Activated naive CD8-positive, alpha-beta T cell treated with anti-CD3 and anti-CD28 coated beads for 36 hours (primary cell): Measurements from ENCODE around the gene PIK3C2A. TPM values are rescaled to one million over a fixed set of nuclear protein-coding genes. Genes with fewer than 3 reads are reported as not detected.

Experiments used
- DNase-seq: peaks from one replicate; pipeline ENCODE4 v3.0.0; 2021
- H3K27ac Mint-ChIP-seq: one replicate; pipeline ENCODE4 v1.8.0; 2022; ENCODE audit warnings: mild to moderate bottlenecking, moderate library complexity, mixed read lengths
- H3K27me3 Mint-ChIP-seq: one replicate; pipeline ENCODE4 v1.8.0; 2022; ENCODE audit warnings: mild to moderate bottlenecking, mixed read lengths
- H3K36me3 Mint-ChIP-seq: one replicate; pipeline ENCODE4 v1.8.0; 2021; ENCODE audit warnings: mild to moderate bottlenecking, mixed read lengths
- H3K4me1 Mint-ChIP-seq: one replicate; pipeline ENCODE4 v1.8.0; 2021; ENCODE audit warnings: mixed read lengths
- H3K4me3 Mint-ChIP-seq: one replicate; pipeline ENCODE4 v1.8.0; 2022; ENCODE audit warnings: mild to moderate bottlenecking, moderate library complexity, mixed read lengths
- H3K9me3 Mint-ChIP-seq: one replicate; pipeline ENCODE4 v1.8.0; 2022; ENCODE audit warnings: mixed read lengths
- total RNA-seq, 2 experiments: library from RNA; stranded (reverse); gene quantifications; one replicate each; pipeline ENCODE4 v1.2.3, GENCODE V29; 2021

PIK3C2A gene
- total RNA-seq, 2 experiments from 2014 or later: 27.8 to 28.5 TPM

DNA sequence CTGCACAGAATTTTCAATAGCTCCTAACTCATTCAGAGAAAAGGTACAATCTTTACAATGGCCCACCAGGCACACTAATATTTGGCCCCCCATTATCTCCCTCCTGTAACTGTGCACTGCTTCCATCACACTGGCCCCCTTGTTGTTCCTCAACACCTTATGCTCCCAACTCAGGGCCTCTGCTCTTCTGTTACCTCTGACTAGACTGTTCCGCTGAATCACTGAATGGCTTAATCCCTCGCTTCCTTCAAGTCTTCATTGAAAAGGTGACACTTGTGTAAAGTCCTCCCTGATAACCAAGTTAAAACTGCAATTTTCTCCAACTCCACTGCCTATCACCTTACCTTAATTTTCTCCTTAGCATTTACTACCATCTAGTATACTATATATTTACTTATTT lies 21.8 kb downstream of the PIK3C2A start:
- no peaks in the 10 kb centered on the region for H3K9me3 Mint-ChIP-seq
- H3K27ac Mint-ChIP-seq: no peak overlapping the region
- peaks cover 13% of the 10 kb centered on the region for H3K36me3 Mint-ChIP-seq
- peaks cover 16% of the 10 kb centered on the region for H3K4me1 Mint-ChIP-seq
- DNase-seq: no peak
- no peaks in the 10 kb centered on the region for H3K27me3 Mint-ChIP-seq
- no peak overlapping the region for H3K4me3 Mint-ChIP-seq

- Mint-ChIP-seq H3K36me3 (peaks cover 10% of the 10 kb centered on the region), H3K27me3 (no peaks in the 10 kb centered on the region), H3K4me1 (peaks cover 16% of the 10 kb centered on the region), H3K27ac (no peak overlapping the region), H3K9me3 (no peaks in the 10 kb centered on the region), H3K4me3 (no peak overlapping the region)
- no peak for DNase-seq
Observed at GRCh38 chr11:17184882-17185587, 22.8 kb downstream of the PIK3C2A start.

- no peak for DNase-seq
- no peak overlapping the region for H3K4me3 Mint-ChIP-seq
- H3K27me3 Mint-ChIP-seq: no peaks in the 10 kb centered on the region
- H3K4me1 Mint-ChIP-seq: peaks cover 16% of the 10 kb centered on the region
- H3K27ac Mint-ChIP-seq: no peak overlapping the region
- H3K36me3 Mint-ChIP-seq: peaks cover 10% of the 10 kb centered on the region
- no peaks in the 10 kb centered on the region for H3K9me3 Mint-ChIP-seq
Observed at GRCh38 chr11:17183836-17184235, 23.9 kb downstream of the PIK3C2A start.

- H3K4me1 Mint-ChIP-seq: peaks cover 9% of the 10 kb centered on the region
- H3K27me3 Mint-ChIP-seq: no peaks in the 10 kb centered on the region
- no peak overlapping the region for H3K4me3 Mint-ChIP-seq
- H3K9me3 Mint-ChIP-seq: no peaks in the 10 kb centered on the region
- no peak overlapping the region for H3K27ac Mint-ChIP-seq
- peaks cover 4% of the 10 kb centered on the region for H3K36me3 Mint-ChIP-seq
- DNase-seq: no peak
Observed at GRCh38 chr11:17179970-17180369, 27.8 kb downstream of the PIK3C2A start.

- H3K9me3 Mint-ChIP-seq: no peaks in the 10 kb centered on the region
- H3K4me1 Mint-ChIP-seq: peaks cover 21% of the 10 kb centered on the region
- no peaks in the 10 kb centered on the region for H3K27me3 Mint-ChIP-seq
- H3K27ac Mint-ChIP-seq: no peak overlapping the region
- DNase-seq: no peak
- H3K36me3 Mint-ChIP-seq: peaks cover 23% of the 10 kb centered on the region
- H3K4me3 Mint-ChIP-seq: no peak overlapping the region
Observed at GRCh38 chr11:17173332-17173731, 34.5 kb downstream of the PIK3C2A start.

GRCh38 chr11:17171916-17172315 lies 35.9 kb downstream of the PIK3C2A start:
- Mint-ChIP-seq H3K27me3 (no peaks in the 10 kb centered on the region), H3K9me3 (no peaks in the 10 kb centered on the region), H3K4me1 (peaks cover 13% of the 10 kb centered on the region), H3K4me3 (no peak overlapping the region), H3K27ac (no peak overlapping the region), H3K36me3 (peaks cover 31% of the 10 kb centered on the region)
- DNase-seq: no peak

DNA sequence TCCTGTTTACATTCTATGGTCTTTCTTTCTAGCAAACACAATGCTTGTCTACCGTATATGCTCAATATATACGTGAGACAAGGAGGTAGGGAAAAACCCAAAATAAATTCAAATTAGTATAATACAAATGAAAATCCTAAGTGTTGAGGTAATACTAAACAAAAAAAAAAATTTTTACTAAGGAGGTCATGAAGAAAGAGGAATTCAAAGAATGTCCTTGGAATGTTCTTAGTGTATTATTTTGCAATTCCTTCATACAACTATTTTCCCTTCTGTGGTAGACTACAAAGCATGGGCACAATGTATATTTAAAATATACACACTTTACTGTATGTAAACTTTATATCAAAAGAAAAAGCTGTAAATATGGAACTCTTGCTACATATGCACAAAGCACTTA lies 36.4 kb downstream of the PIK3C2A start:
- no peak overlapping the region for H3K27ac Mint-ChIP-seq
- H3K4me1 Mint-ChIP-seq: peaks cover 15% of the 10 kb centered on the region
- no peak for DNase-seq
- peaks cover 31% of the 10 kb centered on the region for H3K36me3 Mint-ChIP-seq
- H3K4me3 Mint-ChIP-seq: no peak overlapping the region
- H3K27me3 Mint-ChIP-seq: no peaks in the 10 kb centered on the region
- H3K9me3 Mint-ChIP-seq: no peaks in the 10 kb centered on the region

DNA sequence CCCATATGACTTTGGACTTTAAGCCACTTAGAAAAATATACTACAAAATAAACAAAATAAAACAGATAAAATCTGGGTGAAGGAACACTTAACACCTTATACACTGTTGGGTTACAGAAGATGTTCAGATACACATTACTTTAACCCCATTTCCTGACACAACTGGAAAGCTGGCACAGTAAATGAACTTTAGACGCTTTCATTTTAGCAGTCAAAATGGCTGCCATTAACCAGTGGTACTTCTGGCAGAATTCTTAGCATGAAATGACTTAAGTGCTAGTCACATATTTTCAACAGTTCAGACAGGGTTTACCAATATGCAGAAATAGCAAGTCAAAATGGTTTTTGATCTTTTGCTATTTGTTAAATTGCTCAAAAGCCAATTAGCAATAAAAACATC lies 37.9 kb downstream of the PIK3C2A start:
- H3K27me3 Mint-ChIP-seq: no peaks in the 10 kb centered on the region
- H3K9me3 Mint-ChIP-seq: no peaks in the 10 kb centered on the region
- H3K4me3 Mint-ChIP-seq: no peak overlapping the region
- DNase-seq: no peak
- peaks cover 35% of the 10 kb centered on the region for H3K36me3 Mint-ChIP-seq
- H3K4me1 Mint-ChIP-seq: peaks cover 20% of the 10 kb centered on the region
- H3K27ac Mint-ChIP-seq: no peak overlapping the region

GRCh38 chr11:17165247-17165890 lies 42.4 kb downstream of the PIK3C2A start:
- Mint-ChIP-seq H3K4me1 (peaks cover 47% of the 10 kb centered on the region), H3K27ac (no peak overlapping the region)

DNA sequence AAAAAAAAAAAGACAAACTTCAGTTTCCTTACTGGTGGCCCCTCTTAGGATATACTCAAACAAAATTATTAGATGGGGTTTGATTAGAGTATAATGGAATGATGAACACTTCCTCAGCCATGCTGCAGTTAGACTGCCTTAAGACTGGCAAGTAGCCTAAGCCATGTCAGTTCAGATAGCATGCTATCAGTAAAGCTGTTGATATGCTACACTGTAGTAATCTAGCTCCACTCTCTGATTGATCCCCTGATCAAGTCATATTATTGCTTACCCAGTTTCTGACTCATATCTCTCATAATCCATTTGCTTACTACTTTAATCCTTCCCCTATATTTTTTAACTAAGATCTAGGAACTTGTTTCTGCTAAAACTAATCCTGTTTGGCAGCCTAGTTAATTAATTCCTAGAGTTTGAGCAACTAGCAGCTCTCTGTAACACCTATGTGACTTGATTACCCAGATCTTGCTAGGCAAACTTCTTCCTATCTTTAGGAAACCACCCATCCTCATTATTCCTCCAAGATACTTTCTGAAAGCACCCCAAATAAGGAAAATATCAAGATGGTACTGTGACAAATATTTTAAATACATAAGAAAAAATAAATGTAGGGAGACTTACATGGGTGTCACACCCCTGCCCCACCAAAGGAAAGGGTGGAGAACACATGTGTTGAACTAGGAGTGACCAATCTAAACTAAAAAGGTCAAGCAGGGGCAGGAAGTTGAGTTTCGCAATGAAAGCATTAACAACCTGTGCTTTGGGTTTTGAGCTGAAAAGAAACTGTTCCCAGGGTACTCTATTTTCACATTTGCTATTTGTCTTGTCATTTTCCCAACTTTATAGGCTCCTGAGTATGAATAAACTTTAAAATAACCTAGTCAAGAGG lies 43.2 kb downstream of the PIK3C2A start:
- peaks cover 39% of the 10 kb centered on the region for H3K36me3 Mint-ChIP-seq
- no peak overlapping the region for H3K27ac Mint-ChIP-seq
- no peaks in the 10 kb centered on the region for H3K9me3 Mint-ChIP-seq
- no peak overlapping the region for H3K4me3 Mint-ChIP-seq
- no peaks in the 10 kb centered on the region for H3K27me3 Mint-ChIP-seq
- H3K4me1 Mint-ChIP-seq: peaks cover 47% of the 10 kb centered on the region
- DNase-seq: no peak

More at GRCh38 chr11:17165247-17165890, 42.4 kb downstream of the PIK3C2A start:
- no peak overlapping the region for H3K4me3 Mint-ChIP-seq
- no peak for DNase-seq
- H3K9me3 Mint-ChIP-seq: no peaks in the 10 kb centered on the region
- peaks cover 37% of the 10 kb centered on the region for H3K36me3 Mint-ChIP-seq
- H3K27me3 Mint-ChIP-seq: no peaks in the 10 kb centered on the region

DNA sequence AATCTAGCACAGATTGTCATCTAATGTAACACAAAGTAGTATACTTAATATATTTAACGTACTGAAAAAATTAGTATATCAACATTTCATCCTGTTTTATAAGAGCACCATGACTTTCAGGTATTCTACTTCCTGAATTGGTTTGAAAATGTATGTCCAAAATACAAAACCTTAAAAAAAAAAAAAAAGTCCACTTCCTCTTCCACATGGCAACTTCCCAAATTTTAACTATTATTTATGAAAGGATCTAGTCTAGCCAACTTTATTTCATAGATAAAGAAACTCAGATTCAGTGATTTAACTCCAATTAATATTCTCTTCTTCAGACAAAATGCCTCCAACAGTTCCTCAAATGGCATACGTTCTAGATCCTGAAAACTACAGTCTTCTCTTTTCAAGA lies 44.0 kb downstream of the PIK3C2A start:
- Mint-ChIP-seq H3K4me3 (no peak overlapping the region), H3K9me3 (no peaks in the 10 kb centered on the region), H3K36me3 (peaks cover 31% of the 10 kb centered on the region), H3K27me3 (no peaks in the 10 kb centered on the region), H3K4me1 (peaks cover 49% of the 10 kb centered on the region), H3K27ac (no peak overlapping the region)
- DNase-seq: no peak

DNA sequence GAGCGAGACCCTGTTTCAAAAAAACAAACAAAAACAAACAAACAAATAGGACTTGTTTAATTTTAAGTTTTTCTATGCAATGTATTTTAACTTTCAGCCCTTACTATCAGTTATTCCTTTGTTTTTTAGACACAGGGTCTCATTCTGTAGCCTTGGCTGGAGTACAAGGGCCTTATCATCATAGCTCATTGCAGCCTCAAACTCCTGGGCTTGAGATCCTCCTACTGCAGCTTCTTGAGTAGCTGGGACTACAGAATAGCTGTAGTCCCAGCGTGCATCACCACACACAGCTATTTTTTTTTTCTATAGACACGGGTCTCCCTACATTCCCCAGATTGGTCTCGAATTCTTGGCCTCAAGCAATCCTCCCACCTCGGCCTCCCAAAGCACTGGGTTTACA lies 44.5 kb downstream of the PIK3C2A start:
- no peaks in the 10 kb centered on the region for H3K9me3 Mint-ChIP-seq
- H3K4me3 Mint-ChIP-seq: no peak overlapping the region

DNA sequence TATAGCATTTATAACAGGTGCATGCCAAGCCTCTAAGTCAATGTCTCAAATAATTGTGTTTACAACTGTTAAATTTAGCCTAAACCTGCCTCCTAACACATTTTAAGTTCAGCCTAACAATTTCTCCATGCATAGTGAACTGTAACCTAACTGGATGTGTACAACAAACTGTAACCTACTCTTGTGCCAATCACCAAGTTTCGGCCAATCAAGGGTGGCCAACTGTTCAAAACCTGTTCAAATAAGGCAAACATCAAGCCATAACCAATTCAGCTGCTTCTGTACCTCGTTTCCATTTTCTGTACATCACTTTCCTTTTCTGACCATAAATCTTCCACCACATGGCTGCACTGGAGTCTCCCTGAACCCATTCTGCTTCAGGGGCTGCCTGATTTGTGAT lies 45.4 kb downstream of the PIK3C2A start:
- DNase-seq: no peak
- Mint-ChIP-seq H3K9me3 (no peaks in the 10 kb centered on the region), H3K4me3 (no peak overlapping the region), H3K27ac (peak overlapping the region; percentile 59), H3K4me1 (peaks cover 55% of the 10 kb centered on the region), H3K36me3 (peaks cover 21% of the 10 kb centered on the region), H3K27me3 (no peaks in the 10 kb centered on the region)

More for the DNA sequence above, 44.5 kb downstream of the PIK3C2A start:
- peaks cover 49% of the 10 kb centered on the region for H3K4me1 Mint-ChIP-seq
- no peaks in the 10 kb centered on the region for H3K27me3 Mint-ChIP-seq
- no peak overlapping the region for H3K27ac Mint-ChIP-seq
- H3K36me3 Mint-ChIP-seq: peaks cover 27% of the 10 kb centered on the region
- no peak for DNase-seq

- no peak overlapping the region for H3K4me3 Mint-ChIP-seq
- no peak for DNase-seq
- peaks cover 18% of the 10 kb centered on the region for H3K36me3 Mint-ChIP-seq
- H3K4me1 Mint-ChIP-seq: peaks cover 55% of the 10 kb centered on the region
- H3K27ac Mint-ChIP-seq: no peak overlapping the region
- no peaks in the 10 kb centered on the region for H3K9me3 Mint-ChIP-seq
- H3K27me3 Mint-ChIP-seq: no peaks in the 10 kb centered on the region
Observed at GRCh38 chr11:17161515-17161914, 46.3 kb downstream of the PIK3C2A start.

DNA sequence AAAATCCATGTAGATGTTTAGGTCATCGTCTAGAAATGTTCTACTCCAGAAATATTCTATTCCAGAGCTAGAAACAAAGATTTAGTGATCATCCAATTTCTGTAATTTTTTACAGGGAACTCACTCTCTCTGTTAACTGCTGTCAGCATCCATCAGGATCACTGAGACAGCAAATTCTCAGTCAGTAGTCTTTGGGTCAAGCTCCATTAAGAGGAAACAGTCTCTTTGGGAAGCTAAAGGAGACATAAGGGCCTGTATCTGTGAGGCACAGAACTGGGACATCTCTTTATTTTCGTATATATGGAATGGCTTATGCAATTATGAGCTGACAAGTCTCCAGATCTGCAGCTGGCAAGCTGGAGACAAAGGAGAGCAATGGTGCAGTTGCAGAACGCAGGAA lies 48.3 kb downstream of the PIK3C2A start:
- H3K4me3 Mint-ChIP-seq: no peak overlapping the region
- peaks cover 20% of the 10 kb centered on the region for H3K36me3 Mint-ChIP-seq
- no peak overlapping the region for H3K27ac Mint-ChIP-seq
- no peaks in the 10 kb centered on the region for H3K27me3 Mint-ChIP-seq
- H3K9me3 Mint-ChIP-seq: no peaks in the 10 kb centered on the region
- DNase-seq: no peak
- H3K4me1 Mint-ChIP-seq: peaks cover 49% of the 10 kb centered on the region
